K562 (cell line): Measurements from ENCODE around the gene EPHA2. TPM values are rescaled to one million over a fixed set of nuclear protein-coding genes. Genes with fewer than 3 reads are reported as not detected.
A peak's percentile ranks its signal among the peaks of the same experiment; 100 is the strongest.
"Not testable (repeated sequence)": the region's sequence is repeated elsewhere in the genome, so short reads cannot be mapped to it uniquely, and the experiment has no call there.

Source experiments
- ATAC-seq: fragments of 200-7000 bp; cut with Tn5 transposase; 3 replicates; pipeline ENCODE4 v1.9.1; 2020; ENCODE audit warnings: moderate library complexity
- BruUV-seq: library from RNA; stranded (reverse); fragments of 400-500 nt; replicated peaks from 2 replicates; lab custom pipeline; 2021; lab: Mats Ljungman, UMichigan
- CTCF ChIA-PET: fragments of 300-600 bp; formaldehyde crosslinking; extraction: SDS; loops from one replicate; lab custom pipeline; 2021; ENCODE audit warnings: low intra/inter-chr PET ratio; lab: Yijun Ruan, JAX
- POLR2A ChIA-PET: fragments of 300-600, 350-650 bp; sonication (Branson Sonifier 250); formaldehyde crosslinking; extraction: SDS; loops from one replicate; lab custom pipeline; 2021; ENCODE audit warnings: antibody characterized with exemption, inconsistent platforms; lab: Yijun Ruan, JAX
- DNase-seq, 4 experiments: peaks; one replicate each; pipeline versions ENCODE4 v3.0.0 to v3.0.0-alpha.2; 2011 to 2018; ENCODE audit warnings: low spot score in 3 of 4, mixed read lengths in 3 of 4; ENCODE audit errors: extremely low read depth in 1 of 4
- FAIRE-seq: peaks from 2 replicates; lab custom pipeline; 2011; peaks lifted over from hg19 to GRCh38; lab: Jason Lieb, UNC
- H2AFZ ChIP-seq: 2 replicates; pipeline ENCODE4 v1.6.0; 2011; ENCODE audit warnings: low read depth, low read length, control low read depth, inconsistent platforms
- H3K27ac ChIP-seq: fragments of 200-600 bp; 3 replicates; pipeline ENCODE4 v1.8.0; 2011; ENCODE audit warnings: low read depth, mild to moderate bottlenecking, control low read depth, inconsistent platforms, low read length, moderate library complexity, mixed read lengths; ENCODE audit errors: extremely low read depth
- H3K27me3 ChIP-seq, 2 experiments: fragments of 300-600 bp in 1 of 2; 2 replicates in 1 of 2; 3 replicates in 1 of 2; pipeline versions ENCODE4 v1.6.0 to v1.8.0; 2011; ENCODE audit warnings: inconsistent platforms in 2 of 2, low read length in 2 of 2, mild to moderate bottlenecking in 1 of 2, mixed read lengths in 1 of 2, moderate library complexity in 1 of 2; ENCODE audit not compliant: control insufficient read depth in 2 of 2, insufficient read depth in 2 of 2
- H3K36me3 ChIP-seq: fragments of 300-600 bp; 3 replicates; pipeline ENCODE4 v1.8.0; 2011; ENCODE audit warnings: mild to moderate bottlenecking, low read length, inconsistent platforms; ENCODE audit not compliant: control insufficient read depth, insufficient read depth
- H3K4me1 ChIP-seq, 2 experiments: fragments of 200-600 bp in 1 of 2; replicated peaks in 1 of 2; 2 replicates in 1 of 2; 3 replicates in 1 of 2; pipeline versions ENCODE4 v1.5.1 to v1.8.0; 2011; ENCODE audit warnings: inconsistent platforms in 2 of 2, low read length in 2 of 2, mild to moderate bottlenecking in 1 of 2, mixed read lengths in 1 of 2, moderate library complexity in 1 of 2; ENCODE audit not compliant: control insufficient read depth in 2 of 2, insufficient read depth in 2 of 2
- H3K4me2 ChIP-seq: 2 replicates; pipeline ENCODE4 v1.6.1; 2011; ENCODE audit warnings: low read length, control low read depth, inconsistent platforms, mixed read lengths; ENCODE audit not compliant: insufficient read depth
- H3K4me3 ChIP-seq: fragments of 200-600 bp; sonication (generic), shearing (Covaris generic); 2 replicates; pipeline ENCODE4 v1.5.1; 2016; ENCODE audit warnings: control low read depth, inconsistent platforms
- H3K79me2 ChIP-seq: fragments of 200-600 bp; 3 replicates; pipeline ENCODE4 v1.8.0; 2011; ENCODE audit warnings: low read length, inconsistent platforms; ENCODE audit not compliant: control insufficient read depth, insufficient read depth
- H3K9ac ChIP-seq, 2 experiments: 2 replicates each; pipeline versions ENCODE4 v1.6.0 to v1.6.1; 2011; ENCODE audit warnings: low read depth in 2 of 2, low read length in 2 of 2, control low read depth in 1 of 2, inconsistent platforms in 1 of 2, mild to moderate bottlenecking in 1 of 2, mixed read lengths in 1 of 2; ENCODE audit not compliant: insufficient read depth in 1 of 2
- H3K9me1 ChIP-seq: one replicate; pipeline ENCODE4 v1.6.0; 2011; ENCODE audit warnings: inconsistent platforms, mild to moderate bottlenecking, low read length, moderate library complexity; ENCODE audit not compliant: control insufficient read depth, insufficient read depth
- H3K9me3 ChIP-seq: replicated peaks from 2 replicates; pipeline ENCODE4 v1.5.1; 2011; ENCODE audit warnings: low read depth, low read length, inconsistent platforms; ENCODE audit not compliant: control insufficient read depth, insufficient read depth
- H4K20me1 ChIP-seq: replicated peaks from 2 replicates; pipeline ENCODE4 v1.6.1; 2011; ENCODE audit warnings: low read length, inconsistent platforms, mixed read lengths; ENCODE audit not compliant: control insufficient read depth, insufficient read depth
- CTCFL ChIP-seq: IDR thresholded peaks from 2 replicates; pipeline ENCODE4 v1.6.1; 2011; ENCODE audit warnings: borderline replicate concordance, low read depth, mild to moderate bottlenecking, moderate library complexity, low read length; ENCODE audit not compliant: insufficient read depth, poor library complexity, severe bottlenecking
- MAZ ChIP-seq, 2 experiments: fragments of 450-650 bp in 1 of 2; sonication (generic) in 1 of 2; formaldehyde crosslinking; IDR thresholded peaks in 1 of 2; conservative IDR thresholded peaks in 1 of 2; 2 replicates each; pipeline versions ENCODE4 v1.4.0 to v1.5.0; 2020; ENCODE audit warnings: mild to moderate bottlenecking in 1 of 2, missing genetic modification reagents in 1 of 2
- MTA3 ChIP-seq: fragments of 450-650 bp; formaldehyde crosslinking; IDR thresholded peaks from 2 replicates; pipeline ENCODE4 v1.6.1; 2017; ENCODE audit warnings: mild to moderate bottlenecking, borderline replicate concordance
- NRF1 ChIP-seq, 2 experiments: fragments of 450-650 bp; IDR thresholded peaks in 1 of 2; conservative IDR thresholded peaks in 1 of 2; 2 replicates each; pipeline ENCODE4 v1.6.1; 2014; ENCODE audit warnings: mild to moderate bottlenecking in 2 of 2
- PHTF2 ChIP-seq: fragments of 250-450 bp; sonication (Bioruptor Pico); IDR thresholded peaks from 2 replicates; pipeline ENCODE4 v1.5.0; 2021; ENCODE audit warnings: mild to moderate bottlenecking
- SP1 ChIP-seq: sonication (generic); formaldehyde crosslinking; IDR thresholded peaks from 2 replicates; pipeline ENCODE4 v1.8.1; 2022; ENCODE audit warnings: mild to moderate bottlenecking, missing genetic modification reagents
- ZNF121 ChIP-seq: sonication (generic); formaldehyde crosslinking; conservative IDR thresholded peaks from 2 replicates; pipeline ENCODE4 v1.8.0; 2022; ENCODE audit warnings: missing genetic modification reagents
- ZNF644 ChIP-seq: fragments of 200-800 bp; sonication (Bioruptor generic); IDR thresholded peaks from 2 replicates; pipeline ENCODE4 v1.6.1; 2016; ENCODE audit warnings: low read depth, missing genetic modification characterization, missing compliant biosample characterization
- WGBS: fragments of 100-300 bp; shearing (Covaris generic); methylation state at CpG from one replicate; pipeline ENCODE4 v1.1.6; 2016; ENCODE audit warnings: low coverage, mixed read lengths; ENCODE audit not compliant: insufficient coverage; ENCODE audit errors: missing lambda C conversion rate; 5-methylcytosine and 5-hydroxymethylcytosine counted together
- in situ Hi-C: fragments of 300-500 bp; cut with MboI; formaldehyde crosslinking; loops from 4 replicates; pipeline ENCODE4 v1.15.0; 2018; ENCODE audit warnings: inconsistent platforms, mixed read lengths
- intact Hi-C: fragments of 100-400 bp; cut with micrococcal nuclease; formaldehyde crosslinking; loops from 2 replicates; pipeline ENCODE4 v1.14.2; 2022
- polyA plus RNA-seq, 8 experiments: library from polyadenylated mRNA; depleted of rRNA in 4 of 8; stranded (reverse) in 5 of 8; unstranded in 3 of 8; fragments of >200 nt; fragmentation: Nextera tagmentation in 2 of 8; fragmentation: Illumina TruSeq in 1 of 8; extraction: Ambion mirVana in 2 of 8; extraction: Trizol in 1 of 8; gene quantifications; 2 replicates each; pipeline versions ENCODE4 v1.2.1 to v1.2.3, GENCODE V29; 2011 to 2014; ENCODE audit warnings: inconsistent platforms in 1 of 8, missing spikeins in 1 of 8
- total RNA-seq, 7 experiments: library from RNA; depleted of rRNA in 6 of 7; stranded (reverse); fragments of >200 nt in 6 of 7; fragmentation: Illumina TruSeq in 2 of 7; extraction: Trizol in 2 of 7; gene quantifications; 2 replicates each; pipeline versions ENCODE4 v1.2.1 to v1.2.3, GENCODE V29; 2011 to 2021; ENCODE audit warnings: low replicate concordance in 1 of 7
- TF ChIP-seq, protein P1 (sequence below): sonication (generic); formaldehyde crosslinking; IDR thresholded peaks from 2 replicates; pipeline ENCODE4 v1.8.1; 2023; ENCODE audit warnings: mild to moderate bottlenecking, missing genetic modification reagents

Gene EPHA2
- total and polyA plus RNA-seq, 9 of the 15 experiments (the other 6 are each of a cell fraction or from before 2014, with no cell fraction given) = 0.04 to 0.40 (median 0.07) TPM; not detected in 4

DNA sequence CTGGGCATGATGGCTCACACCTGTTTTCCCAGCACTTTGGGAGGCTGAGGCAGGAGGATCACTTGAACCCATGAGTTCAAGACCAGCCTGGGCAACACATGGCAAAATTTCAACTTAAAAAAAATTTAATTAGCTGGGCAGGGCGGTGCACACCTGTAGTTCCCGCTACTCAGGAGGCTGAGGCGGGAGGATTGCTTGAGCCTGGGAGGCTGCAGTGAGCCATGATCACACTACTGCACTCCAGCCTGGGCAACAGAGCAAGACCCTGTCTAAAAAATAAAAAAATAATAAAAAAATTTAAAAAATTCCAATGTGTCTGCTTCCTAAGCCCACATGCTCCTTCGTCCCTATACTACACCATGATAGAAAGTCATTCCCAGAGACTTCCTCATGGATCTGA is 40.3 kb upstream of the EPHA2 start:
- H3K4me2 ChIP-seq, H3K4me1 ChIP-seq, H3K27me3 ChIP-seq, DNase-seq, H3K9me1 ChIP-seq, H3K4me3 ChIP-seq, CTCF ChIA-PET, H4K20me1 ChIP-seq, H3K36me3 ChIP-seq, H3K9ac ChIP-seq, BruUV-seq, FAIRE-seq, H3K27ac ChIP-seq, H3K9me3 ChIP-seq, ATAC-seq, intact Hi-C loops, H2AFZ ChIP-seq, H3K79me2 ChIP-seq: not testable (repeated sequence)
- TF ChIP-seq ZNF121 = peak; percentile 91
- in situ Hi-C loops = loop anchor here (5.0 kb wide), 1 partner anchor 166 kb away; no protein-coding TSS in a partner anchor
- WGBS = 80% methylated on average over 4 of the region's 4 CpGs
- POLR2A ChIA-PET = interaction anchor here (1.8 kb wide), 1 partner anchor 115 kb away, joined by 5 read pairs; no protein-coding TSS in a partner anchor

DNA sequence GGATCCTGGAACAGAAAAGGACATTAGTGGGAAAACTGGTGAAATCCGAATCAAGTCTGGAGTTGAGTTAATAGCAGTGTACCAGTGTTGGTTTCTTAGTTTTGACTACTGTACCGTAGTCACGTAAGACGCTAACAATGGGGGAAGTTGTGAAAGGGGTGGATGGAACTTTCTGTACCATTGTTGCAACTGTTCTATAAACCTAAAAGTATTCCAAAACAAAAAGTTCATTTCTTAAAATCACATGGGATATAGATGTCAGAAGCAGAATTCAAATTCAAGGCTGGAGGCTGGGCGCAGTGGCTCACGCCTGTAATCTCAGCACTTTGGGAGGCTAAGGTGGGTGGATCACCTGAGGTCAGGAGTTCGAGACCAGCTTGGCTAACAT is 39.6 kb upstream of the EPHA2 start:
- H3K4me3 ChIP-seq = no peak overlapping the region
- H3K79me2 ChIP-seq = no peaks in the 10 kb centered on the region
- in situ Hi-C loops = loop anchor here (5.0 kb wide), 1 partner anchor 167 kb away; no protein-coding TSS in a partner anchor
- POLR2A ChIA-PET = no interaction called here
- WGBS = 66% methylated on average over 7 of the region's 7 CpGs
- peak overlapping the region; percentile 76 for H2AFZ ChIP-seq
- CTCF ChIA-PET = interaction anchor here (0.7 kb wide), 1 partner anchor 17 kb away, joined by 6 read pairs; no protein-coding TSS in a partner anchor
- peaks cover 5 to 7% of the 10 kb centered on the region in 2 experiments for H3K4me1 ChIP-seq
- no peak for TF ChIP-seq NRF1 (conservative IDR thresholded peaks at IDR 0.05 in 1 of 2, IDR thresholded peaks at IDR 0.05 in 1 of 2)
- TF ChIP-seq SP1 (CRISPR knock-in tag) = 0 out of 2 replicates have a peak, but pooled peaks have one; percentile 26
- no peak for TF ChIP-seq CTCFL
- TF ChIP-seq, protein P1, sequence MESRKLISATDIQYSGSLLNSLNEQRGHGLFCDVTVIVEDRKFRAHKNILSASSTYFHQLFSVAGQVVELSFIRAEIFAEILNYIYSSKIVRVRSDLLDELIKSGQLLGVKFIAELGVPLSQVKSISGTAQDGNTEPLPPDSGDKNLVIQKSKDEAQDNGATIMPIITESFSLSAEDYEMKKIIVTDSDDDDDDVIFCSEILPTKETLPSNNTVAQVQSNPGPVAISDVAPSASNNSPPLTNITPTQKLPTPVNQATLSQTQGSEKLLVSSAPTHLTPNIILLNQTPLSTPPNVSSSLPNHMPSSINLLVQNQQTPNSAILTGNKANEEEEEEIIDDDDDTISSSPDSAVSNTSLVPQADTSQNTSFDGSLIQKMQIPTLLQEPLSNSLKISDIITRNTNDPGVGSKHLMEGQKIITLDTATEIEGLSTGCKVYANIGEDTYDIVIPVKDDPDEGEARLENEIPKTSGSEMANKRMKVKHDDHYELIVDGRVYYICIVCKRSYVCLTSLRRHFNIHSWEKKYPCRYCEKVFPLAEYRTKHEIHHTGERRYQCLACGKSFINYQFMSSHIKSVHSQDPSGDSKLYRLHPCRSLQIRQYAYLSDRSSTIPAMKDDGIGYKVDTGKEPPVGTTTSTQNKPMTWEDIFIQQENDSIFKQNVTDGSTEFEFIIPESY = peak; percentile 61; the same call in 1 of the 2 replicates
- no peak for TF ChIP-seq PHTF2 (CRISPR knock-in tag)
- 0 out of 2 replicates have a peak, but pooled peaks have one; percentile 7 for TF ChIP-seq MTA3
- TF ChIP-seq ZNF644 = no peak
- peak in 1 of 2 experiments; percentile 17; a peak in 1 of 4 replicates for TF ChIP-seq MAZ (CRISPR knock-in tag; conservative IDR thresholded peaks at IDR 0.05 in 1 of 2, IDR thresholded peaks at IDR 0.05 in 1 of 2)
- TF ChIP-seq, all 486 proteins: peak for 4
- ATAC-seq (no peak), FAIRE-seq (no peak), DNase-seq (no peak)
- Histone ChIP-seq H3K9ac (no peak overlapping the region), H3K9me1 (no peaks in the 10 kb centered on the region), H3K27ac (no peak overlapping the region), H3K27me3 (no peaks in the 10 kb centered on the region), H3K36me3 (no peaks in the 10 kb centered on the region; the same call in 2 of the 3 replicates), H3K9me3 (no peaks in the 10 kb centered on the region), H3K4me2 (peak overlapping the region; percentile 44), H4K20me1 (no peaks in the 10 kb centered on the region)
- BruUV-seq = no TSS peak
- intact Hi-C loops = no loop called here
